GM18502 (cell line): ENCODE data around the gene GCNT1.
A peak's percentile ranks its signal among the peaks of the same experiment; 100 is the strongest.
"Not testable (repeated sequence)": the region's sequence is repeated elsewhere in the genome, so short reads cannot be mapped to it uniquely, and the experiment has no call there.

Source experiments
- ATAC-seq: cut with Tn5 transposase; IDR thresholded peaks from one replicate; pipeline ENCODE4 v1.9.1; 2021; ENCODE audit warnings: mild to moderate bottlenecking; ENCODE audit not compliant: unreplicated experiment, poor library complexity

The GCNT1 gene

GRCh38 chr9:76530458-76531110, 71.6 kb downstream of the GCNT1 start:
- peak; percentile 55 for ATAC-seq

- ATAC-seq, result no peak
Measured at GRCh38 chr9:76531231-76531780, 72.3 kb downstream of the GCNT1 start.

GRCh38 chr9:76532877-76533276, 73.9 kb downstream of the GCNT1 start:
- ATAC-seq, result not testable (repeated sequence)

- ATAC-seq, result no peak
Measured at GRCh38 chr9:76534026-76534425, 75.0 kb downstream of the GCNT1 start.

- no peak for ATAC-seq
Measured at GRCh38 chr9:76537150-76537646, 78.2 kb downstream of the GCNT1 start.

GRCh38 chr9:76539180-76539579, 80.2 kb downstream of the GCNT1 start:
- ATAC-seq, result no peak

- ATAC-seq, result no peak
Measured at GRCh38 chr9:76542360-76542759, 83.4 kb downstream of the GCNT1 start.

- ATAC-seq, result no peak
Measured at GRCh38 chr9:76545191-76545590, 86.2 kb downstream of the GCNT1 start.

- no peak for ATAC-seq
Measured at GRCh38 chr9:76552181-76552580, 93.2 kb downstream of the GCNT1 start.

GRCh38 chr9:76552751-76553455, 93.9 kb downstream of the GCNT1 start:
- ATAC-seq, result no peak

GRCh38 chr9:76553680-76554079, 94.7 kb downstream of the GCNT1 start:
- no peak for ATAC-seq
